Suprapubic skin (tissue), 4 donors: Measurements from ENCODE around the gene MYOT. TPM values are rescaled to one million over a fixed set of nuclear protein-coding genes. Genes with fewer than 3 reads are reported as not detected.

Experiments
- DNase-seq, 2 donors: peaks; one replicate each; pipeline ENCODE4 v3.0.0-alpha.2; 2019; ENCODE audit warnings: low spot score in 2 of 2
- H3K27ac ChIP-seq: fragments of 200-600 bp; sonication (generic); one replicate; pipeline ENCODE4 v1.5.1; 2019
- H3K27me3 ChIP-seq: fragments of 200-600 bp; sonication (generic); one replicate; pipeline ENCODE4 v1.5.1; 2019
- H3K36me3 ChIP-seq: fragments of 200-600 bp; sonication (generic); one replicate; pipeline ENCODE4 v1.5.1; 2019
- H3K4me1 ChIP-seq: fragments of 200-600 bp; sonication (generic); one replicate; pipeline ENCODE4 v1.5.1; 2019
- H3K4me3 ChIP-seq: fragments of 200-600 bp; sonication (generic); one replicate; pipeline ENCODE4 v1.5.1; 2019; ENCODE audit warnings: mild to moderate bottlenecking
- H3K9me3 ChIP-seq: fragments of 200-600 bp; sonication (generic); one replicate; pipeline ENCODE4 v1.5.1; 2019
- CTCF ChIP-seq, 2 donors: fragments of 200-600 bp in 1 of 2; fragments of 450-650 bp in 1 of 2; sonication (generic) in 1 of 2; IDR thresholded peaks; one replicate each; pipeline ENCODE4 v1.5.1; 2016 to 2019; ENCODE audit warnings: antibody characterized with exemption in 2 of 2, mild to moderate bottlenecking in 1 of 2, moderate library complexity in 1 of 2
- EP300 ChIP-seq: sonication (generic); formaldehyde crosslinking; IDR thresholded peaks from one replicate; pipeline ENCODE4 v1.6.1; 2017; ENCODE audit warnings: antibody characterized with exemption
- POLR2A ChIP-seq, 2 donors: fragments of 450-650 bp; IDR thresholded peaks; one replicate each; pipeline ENCODE4 v1.6.1; 2017; ENCODE audit warnings: antibody characterized with exemption in 2 of 2, mild to moderate bottlenecking in 2 of 2, moderate library complexity in 2 of 2
- WGBS: methylation state at CpG from one replicate; pipeline ENCODE4 v1.1.5; 2018; 5-methylcytosine and 5-hydroxymethylcytosine counted together
- total RNA-seq, 4 donors: library from RNA; depleted of rRNA; stranded (reverse); fragments of >200 nt; gene quantifications; one replicate each; pipeline ENCODE4 v1.1.0, GENCODE V29; 2016

MYOT gene
- total RNA-seq, 4 donors from 2014 or later, result 1.8 TPM; not detected in 3

DNA sequence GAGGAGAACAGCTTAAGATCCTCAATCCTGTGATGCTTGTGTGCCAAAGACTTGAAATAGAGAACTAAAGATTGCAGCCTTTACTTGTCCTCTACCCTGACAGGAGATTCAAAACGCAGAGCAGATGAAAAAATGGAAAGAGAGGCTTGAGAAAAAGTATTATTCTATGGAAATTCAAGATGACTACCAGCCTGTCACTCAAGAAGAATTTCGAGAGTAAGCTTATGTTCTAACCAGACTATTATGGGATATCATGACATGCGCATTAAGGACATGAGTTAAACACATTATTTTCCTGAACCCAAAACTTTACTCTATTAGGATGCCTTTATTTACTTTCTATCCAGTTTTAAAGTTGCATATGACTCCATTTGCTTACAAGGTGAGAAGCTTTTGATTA, 68.0 kb downstream of the MYOT start:
- WGBS, result 86% methylated on average over 3 of the region's 3 CpGs
- no peaks in the 10 kb centered on the region for H3K4me1 ChIP-seq
- no peak overlapping the region for H3K27ac ChIP-seq
- peaks cover 42% of the 10 kb centered on the region for H3K36me3 ChIP-seq
- H3K4me3 ChIP-seq, result no peak overlapping the region
- no peaks in the 10 kb centered on the region for H3K27me3 ChIP-seq
- no peaks in the 10 kb centered on the region for H3K9me3 ChIP-seq
- no peak for DNase-seq
- TF ChIP-seq EP300 (no peak), CTCF (IDR thresholded peaks at IDR 0.05) (no peak), POLR2A (IDR thresholded peaks at IDR 0.05) (no peak)

Other genes with a start within 250 kb of the MYOT start
- 10 to 100 TPM in 1 of 4 donors, 1 to 10 TPM in 3; 1.2 to 29.1 (median 3.4) TPM for gene KLHL3, start 131.8 kb upstream of the MYOT start, total RNA-seq
- 1 to 10 TPM; 7.6 to 9.8 (median 8.7) TPM for gene HNRNPA0, start 113.5 kb upstream of the MYOT start, total RNA-seq
- gene PKD2L2, start 21.6 kb downstream of the MYOT start, total RNA-seq, result not detected
- gene FAM13B, start 165.2 kb downstream of the MYOT start, total RNA-seq, result 10 to 100 TPM; 10.4 to 37.7 (median 20.2) TPM
- gene WNT8A, start 216.2 kb downstream of the MYOT start, total RNA-seq, result not detected